Measurements from ENCODE around the gene GALNT12. TPM values are rescaled to one million over a fixed set of nuclear protein-coding genes. Genes with fewer than 3 reads are reported as not detected.

The GALNT12 gene
- total RNA-seq, 1 experiment from 2014 or later: 31.2 TPM

DNA sequence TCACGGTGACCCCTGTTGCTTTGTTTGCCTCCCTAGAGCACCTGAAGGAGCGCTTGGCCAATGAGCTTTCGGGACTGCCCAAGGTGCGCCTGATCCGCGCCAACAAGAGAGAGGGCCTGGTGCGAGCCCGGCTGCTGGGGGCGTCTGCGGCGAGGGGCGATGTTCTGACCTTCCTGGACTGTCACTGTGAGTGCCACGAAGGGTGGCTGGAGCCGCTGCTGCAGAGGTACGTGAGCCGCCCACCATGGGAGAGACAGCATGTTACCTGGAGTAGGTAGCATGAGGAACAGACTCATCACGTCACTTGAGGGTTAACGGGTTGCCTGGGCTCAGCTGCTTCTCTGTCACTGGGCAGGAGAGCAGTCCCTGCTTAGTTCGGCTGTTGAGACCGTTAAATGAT, 19.2 kb downstream of the GALNT12 start:
- TF ChIP-seq SP1 (IDR thresholded peaks at IDR 0.05; ENCODE audit: low read depth) (no peak), YY1 (IDR thresholded peaks at IDR 0.05; ENCODE audit: extremely low read depth, insufficient replicate concordance, low read depth, low read length) (no peak), POLR2A (IDR thresholded peaks at IDR 0.05; ENCODE audit: borderline replicate concordance, extremely low read depth, insufficient read depth, insufficient read length) (no peak), JUND (IDR thresholded peaks at IDR 0.05) (no peak), EZH2 (IDR thresholded peaks at IDR 0.05) (no peak)
- TF ChIP-seq, protein P1, sequence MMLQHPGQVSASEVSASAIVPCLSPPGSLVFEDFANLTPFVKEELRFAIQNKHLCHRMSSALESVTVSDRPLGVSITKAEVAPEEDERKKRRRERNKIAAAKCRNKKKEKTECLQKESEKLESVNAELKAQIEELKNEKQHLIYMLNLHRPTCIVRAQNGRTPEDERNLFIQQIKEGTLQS (IDR thresholded peaks at IDR 0.05): no peak
- TF ChIP-seq, protein P2, sequence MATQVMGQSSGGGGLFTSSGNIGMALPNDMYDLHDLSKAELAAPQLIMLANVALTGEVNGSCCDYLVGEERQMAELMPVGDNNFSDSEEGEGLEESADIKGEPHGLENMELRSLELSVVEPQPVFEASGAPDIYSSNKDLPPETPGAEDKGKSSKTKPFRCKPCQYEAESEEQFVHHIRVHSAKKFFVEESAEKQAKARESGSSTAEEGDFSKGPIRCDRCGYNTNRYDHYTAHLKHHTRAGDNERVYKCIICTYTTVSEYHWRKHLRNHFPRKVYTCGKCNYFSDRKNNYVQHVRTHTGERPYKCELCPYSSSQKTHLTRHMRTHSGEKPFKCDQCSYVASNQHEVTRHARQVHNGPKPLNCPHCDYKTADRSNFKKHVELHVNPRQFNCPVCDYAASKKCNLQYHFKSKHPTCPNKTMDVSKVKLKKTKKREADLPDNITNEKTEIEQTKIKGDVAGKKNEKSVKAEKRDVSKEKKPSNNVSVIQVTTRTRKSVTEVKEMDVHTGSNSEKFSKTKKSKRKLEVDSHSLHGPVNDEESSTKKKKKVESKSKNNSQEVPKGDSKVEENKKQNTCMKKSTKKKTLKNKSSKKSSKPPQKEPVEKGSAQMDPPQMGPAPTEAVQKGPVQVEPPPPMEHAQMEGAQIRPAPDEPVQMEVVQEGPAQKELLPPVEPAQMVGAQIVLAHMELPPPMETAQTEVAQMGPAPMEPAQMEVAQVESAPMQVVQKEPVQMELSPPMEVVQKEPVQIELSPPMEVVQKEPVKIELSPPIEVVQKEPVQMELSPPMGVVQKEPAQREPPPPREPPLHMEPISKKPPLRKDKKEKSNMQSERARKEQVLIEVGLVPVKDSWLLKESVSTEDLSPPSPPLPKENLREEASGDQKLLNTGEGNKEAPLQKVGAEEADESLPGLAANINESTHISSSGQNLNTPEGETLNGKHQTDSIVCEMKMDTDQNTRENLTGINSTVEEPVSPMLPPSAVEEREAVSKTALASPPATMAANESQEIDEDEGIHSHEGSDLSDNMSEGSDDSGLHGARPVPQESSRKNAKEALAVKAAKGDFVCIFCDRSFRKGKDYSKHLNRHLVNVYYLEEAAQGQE (IDR thresholded peaks at IDR 0.05; ENCODE audit: low read depth): no peak
- TF ChIP-seq, protein P3, sequence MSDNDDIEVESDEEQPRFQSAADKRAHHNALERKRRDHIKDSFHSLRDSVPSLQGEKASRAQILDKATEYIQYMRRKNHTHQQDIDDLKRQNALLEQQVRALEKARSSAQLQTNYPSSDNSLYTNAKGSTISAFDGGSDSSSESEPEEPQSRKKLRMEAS (IDR thresholded peaks at IDR 0.05): no peak
- no peaks in the 10 kb centered on the region for H3K9me3 ChIP-seq (ENCODE audit: control insufficient read depth in 1 of 2, insufficient read depth in 1 of 2, low read depth in 1 of 2, low read length in 2 of 2)
- no peaks in the 10 kb centered on the region for H3K79me2 ChIP-seq (ENCODE audit: insufficient read depth, low read length)
- DNase-seq (ENCODE audit: low read depth, low spot score) (no peak), ATAC-seq (no peak)
- H3K9me2 ChIP-seq (ENCODE audit: insufficient read depth): no peaks in the 10 kb centered on the region
- ChIA-PET POLR2A (no interaction called here), CTCF (no interaction called here), RAD21 (ENCODE audit: low non-redundant PET in 1 of 2, low total read pairs in 2 of 2, uncharacterized antibody in 2 of 2, unreplicated experiment in 2 of 2) (no interaction called here)
- H3K27me3 ChIP-seq (ENCODE audit: insufficient read depth, low read length): no peaks in the 10 kb centered on the region
- no peaks in the 10 kb centered on the region for H3K4me1 ChIP-seq (ENCODE audit: control insufficient read depth in 1 of 2, insufficient read depth in 2 of 2, low read length in 2 of 2)
- H2AFZ ChIP-seq (ENCODE audit: low read depth, low read length, poor library complexity, severe bottlenecking): no peak overlapping the region
- H4K20me1 ChIP-seq (ENCODE audit: insufficient read depth): no peaks in the 10 kb centered on the region
- no peak overlapping the region for H3K4me3 ChIP-seq (replicated peaks in 1 of 2; ENCODE audit: low read depth in 1 of 2, low read length in 2 of 2)
- H3K36me3 ChIP-seq (ENCODE audit: control insufficient read depth in 1 of 2, insufficient read depth in 2 of 2, low read length in 2 of 2): peaks cover 3% of the 10 kb centered on the region in 2 experiments; a peak in 3 of 4 replicates
- no peak overlapping the region for H3K27ac ChIP-seq (ENCODE audit: low read depth, low read length)
- H3K4me2 ChIP-seq (ENCODE audit: low read length): no peak overlapping the region
- BruUV-seq (replicated peaks): no TSS peak
- intact Hi-C loops (cut with micrococcal nuclease): no loop called here
- no peak overlapping the region for H3K9ac ChIP-seq (ENCODE audit: low read length)
